Measurements from ENCODE around the gene C1orf74. TPM values are rescaled to one million over a fixed set of nuclear protein-coding genes. Genes with fewer than 3 reads are reported as not detected.
A peak's percentile ranks its signal among the peaks of the same experiment; 100 is the strongest.

The C1orf74 gene
- total RNA-seq, 1 experiment from 2014 or later, result 5.7 TPM

DNA sequence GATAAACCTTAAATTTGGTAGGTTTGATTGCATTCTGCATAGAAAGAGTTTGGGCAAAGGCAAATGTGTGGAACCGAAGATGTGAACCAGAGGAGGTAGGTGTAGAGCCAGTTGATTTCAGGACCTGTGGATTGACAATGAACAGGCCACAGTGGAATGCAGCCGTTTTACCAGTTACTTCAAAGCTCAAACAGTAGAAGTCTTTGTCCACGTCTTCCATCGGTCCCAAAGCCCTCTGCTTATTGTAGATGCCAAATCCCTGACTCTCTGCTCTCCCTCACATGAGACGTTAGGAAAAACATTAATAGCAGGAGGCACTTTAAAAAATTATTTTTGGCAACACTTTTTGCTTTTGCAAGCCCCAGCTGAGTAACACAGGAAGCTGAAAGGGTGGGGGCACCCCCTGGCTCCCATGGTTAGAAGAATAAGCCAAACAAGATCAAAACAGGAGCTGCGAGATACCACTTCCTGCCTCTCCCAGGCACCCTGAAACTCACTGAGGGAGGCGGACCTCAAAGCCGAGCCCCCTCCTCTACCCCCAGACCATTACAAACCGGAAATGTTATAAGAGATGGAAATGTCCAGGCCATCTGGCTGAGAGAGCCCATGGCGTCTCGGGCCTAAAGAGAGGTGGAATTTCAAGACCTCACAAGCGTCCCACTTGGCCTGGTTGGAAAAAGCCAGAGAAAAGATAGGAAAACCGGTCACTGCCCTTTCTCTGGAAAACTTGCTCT lies 15.0 kb downstream of the C1orf74 start:
- H4K20me1 ChIP-seq (ENCODE audit: low read length), result no peaks in the 10 kb centered on the region
- no peaks in the 10 kb centered on the region for H3F3A ChIP-seq (ENCODE audit: low read length, unreplicated experiment)
- intact Hi-C loops (cut with micrococcal nuclease), result no loop called here
- ChIA-PET POLR2A (ENCODE audit: unreplicated experiment) (interaction anchor here (0.6 kb wide), 1 partner anchor 482 kb away, joined by 4 read pairs; no protein-coding TSS in a partner anchor), CTCF (no interaction called here)
- peak overlapping the region; percentile 4 for H3K27ac ChIP-seq (ENCODE audit: low read length)
- no peaks in the 10 kb centered on the region for H3K9me2 ChIP-seq (replicated peaks; ENCODE audit: low read length)
- no peak overlapping the region for H3K4me3 ChIP-seq (ENCODE audit: low read length)
- DNase-seq (peak; percentile 73), ATAC-seq (peak; percentile 86)
- no peaks in the 10 kb centered on the region for H3K27me3 ChIP-seq (ENCODE audit: low read length)
- H3K9me3 ChIP-seq (ENCODE audit: low read length), result no peaks in the 10 kb centered on the region
- TF ChIP-seq EZH2 (IDR thresholded peaks at IDR 0.05; ENCODE audit: low read length, unreplicated experiment) (no peak), EZH2phosphoT487 (IDR thresholded peaks at IDR 0.05; ENCODE audit: borderline replicate concordance, low read length) (no peak), CTCF (conservative IDR thresholded peaks at IDR 0.05; ENCODE audit: low read depth, low read length) (no peak)
- H3K36me3 ChIP-seq (ENCODE audit: low read depth, low read length), result no peaks in the 10 kb centered on the region
- peak overlapping the region; percentile 27 for H2AFZ ChIP-seq (ENCODE audit: low read length)
- H3K9ac ChIP-seq (ENCODE audit: low read length), result no peak overlapping the region
- H3K79me2 ChIP-seq (ENCODE audit: low read length), result no peaks in the 10 kb centered on the region
- H3K4me1 ChIP-seq (ENCODE audit: insufficient read depth, low read length), result peaks cover 12% of the 10 kb centered on the region
- H3K4me2 ChIP-seq (ENCODE audit: low read length), result peak overlapping the region; percentile 30
- BruUV-seq (replicated peaks), result no TSS peak

DNA sequence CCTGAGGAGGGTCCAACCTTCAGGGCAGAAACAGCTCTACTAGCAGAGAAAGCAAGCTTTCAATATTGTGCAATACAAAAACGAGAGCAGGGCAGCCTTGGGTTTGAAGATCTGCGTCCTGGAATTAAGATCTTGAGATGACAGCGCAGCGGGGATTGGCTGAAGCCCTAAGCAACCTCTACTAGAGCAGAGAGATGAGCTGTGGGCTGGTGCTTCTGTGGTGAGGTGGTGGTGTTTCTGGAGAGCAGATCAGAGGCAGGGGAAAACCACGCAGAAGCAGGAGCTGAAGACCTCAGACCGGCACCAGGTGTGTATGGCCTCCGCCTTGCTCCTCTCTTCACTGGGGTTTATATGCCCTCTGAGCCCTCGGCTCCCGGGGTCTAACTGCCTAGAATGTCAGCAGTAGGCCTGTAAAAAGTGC lies 16.0 kb downstream of the C1orf74 start:
- ChIA-PET CTCF (no interaction called here), POLR2A (ENCODE audit: unreplicated experiment) (no interaction called here)
- H3K9me2 ChIP-seq (replicated peaks; ENCODE audit: low read length), result no peaks in the 10 kb centered on the region
- H3K79me2 ChIP-seq (ENCODE audit: low read length), result no peaks in the 10 kb centered on the region
- ATAC-seq (no peak), DNase-seq (no peak)
- H3K9ac ChIP-seq (ENCODE audit: low read length), result no peak overlapping the region
- no peak overlapping the region for H3K27ac ChIP-seq (ENCODE audit: low read length)
- H3K4me3 ChIP-seq (ENCODE audit: low read length), result no peak overlapping the region
- no peaks in the 10 kb centered on the region for H3F3A ChIP-seq (ENCODE audit: low read length, unreplicated experiment)
- peaks cover 12% of the 10 kb centered on the region for H3K4me1 ChIP-seq (ENCODE audit: insufficient read depth, low read length)
- no peak overlapping the region for H3K4me2 ChIP-seq (ENCODE audit: low read length)
- H2AFZ ChIP-seq (ENCODE audit: low read length), result no peak overlapping the region
- H3K36me3 ChIP-seq (ENCODE audit: low read depth, low read length), result no peaks in the 10 kb centered on the region
- no TSS peak for BruUV-seq (replicated peaks)
- H3K9me3 ChIP-seq (ENCODE audit: low read length), result no peaks in the 10 kb centered on the region
- no peaks in the 10 kb centered on the region for H4K20me1 ChIP-seq (ENCODE audit: low read length)
- TF ChIP-seq EZH2phosphoT487 (IDR thresholded peaks at IDR 0.05; ENCODE audit: borderline replicate concordance, low read length), result no peak
- intact Hi-C loops (cut with micrococcal nuclease), result no loop called here
- no peaks in the 10 kb centered on the region for H3K27me3 ChIP-seq (ENCODE audit: low read length)

GRCh38 chr1:209767706-209768105 lies 16.7 kb downstream of the C1orf74 start:
- H3K36me3 ChIP-seq (ENCODE audit: low read depth, low read length), result no peaks in the 10 kb centered on the region
- TF ChIP-seq EZH2 (IDR thresholded peaks at IDR 0.05; ENCODE audit: low read length, unreplicated experiment), result no peak
- no peak for TF ChIP-seq CTCF (conservative IDR thresholded peaks at IDR 0.05; ENCODE audit: low read depth, low read length)
- no peak overlapping the region for H3K4me2 ChIP-seq (ENCODE audit: low read length)
- H3K27me3 ChIP-seq (ENCODE audit: low read length), result no peaks in the 10 kb centered on the region
- POLR2A ChIA-PET (ENCODE audit: unreplicated experiment), result interaction anchor here (0.6 kb wide), 1 partner anchor 29 kb away, joined by 7 read pairs; no protein-coding TSS in a partner anchor
- CTCF ChIA-PET, result interaction anchor here (0.7 kb wide), 1 partner anchor 198 kb away, joined by 3 read pairs; no protein-coding TSS in a partner anchor
- no peak for ATAC-seq
- H2AFZ ChIP-seq (ENCODE audit: low read length), result no peak overlapping the region
- no peaks in the 10 kb centered on the region for H4K20me1 ChIP-seq (ENCODE audit: low read length)
- intact Hi-C loops (cut with micrococcal nuclease), result no loop called here
- H3K79me2 ChIP-seq (ENCODE audit: low read length), result no peaks in the 10 kb centered on the region
- no peaks in the 10 kb centered on the region for H3K9me3 ChIP-seq (ENCODE audit: low read length)
- H3F3A ChIP-seq (ENCODE audit: low read length, unreplicated experiment), result no peaks in the 10 kb centered on the region
- no peak overlapping the region for H3K4me3 ChIP-seq (ENCODE audit: low read length)
- no peaks in the 10 kb centered on the region for H3K9me2 ChIP-seq (replicated peaks; ENCODE audit: low read length)
- no peak overlapping the region for H3K9ac ChIP-seq (ENCODE audit: low read length)
- BruUV-seq (replicated peaks), result no TSS peak
- DNase-seq, result no peak
- H3K4me1 ChIP-seq (ENCODE audit: insufficient read depth, low read length), result peaks cover 12% of the 10 kb centered on the region
- no peak overlapping the region for H3K27ac ChIP-seq (ENCODE audit: low read length)

Measured in PC-3 (cell line).